Measurements from ENCODE around the gene GPR12.

DNA sequence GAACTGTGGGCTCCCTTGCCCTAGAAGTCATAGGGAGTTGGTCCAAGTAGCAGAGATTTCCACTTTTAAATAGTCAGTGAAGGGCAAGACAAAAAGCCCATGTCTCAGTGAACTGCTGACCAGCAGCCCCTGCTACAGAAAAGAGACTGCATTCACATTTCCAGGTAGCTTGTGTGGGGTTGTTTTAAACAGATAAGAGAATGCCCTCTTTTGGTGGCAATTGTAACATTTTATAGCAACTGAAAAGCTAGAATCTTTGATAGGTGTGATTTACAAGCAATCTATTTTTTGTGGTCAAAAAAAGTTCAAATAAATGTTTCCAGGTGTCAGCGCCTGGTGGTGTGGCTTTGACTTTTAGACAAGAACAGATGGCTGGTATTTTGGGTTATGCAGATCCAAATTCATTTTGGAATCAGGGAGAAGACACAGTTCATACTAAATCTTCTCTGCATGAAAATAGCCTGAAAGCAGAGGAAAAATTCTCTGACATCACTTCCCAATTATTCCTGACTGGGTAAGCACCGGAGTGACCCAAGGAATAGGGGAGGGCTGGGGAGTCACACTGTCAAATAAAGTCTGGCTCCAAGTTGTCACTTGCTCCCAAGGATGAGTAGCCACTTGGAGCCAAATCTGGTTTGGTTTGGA, 26.2 kb upstream of the GPR12 start:
- TF ChIP-seq, protein P1, sequence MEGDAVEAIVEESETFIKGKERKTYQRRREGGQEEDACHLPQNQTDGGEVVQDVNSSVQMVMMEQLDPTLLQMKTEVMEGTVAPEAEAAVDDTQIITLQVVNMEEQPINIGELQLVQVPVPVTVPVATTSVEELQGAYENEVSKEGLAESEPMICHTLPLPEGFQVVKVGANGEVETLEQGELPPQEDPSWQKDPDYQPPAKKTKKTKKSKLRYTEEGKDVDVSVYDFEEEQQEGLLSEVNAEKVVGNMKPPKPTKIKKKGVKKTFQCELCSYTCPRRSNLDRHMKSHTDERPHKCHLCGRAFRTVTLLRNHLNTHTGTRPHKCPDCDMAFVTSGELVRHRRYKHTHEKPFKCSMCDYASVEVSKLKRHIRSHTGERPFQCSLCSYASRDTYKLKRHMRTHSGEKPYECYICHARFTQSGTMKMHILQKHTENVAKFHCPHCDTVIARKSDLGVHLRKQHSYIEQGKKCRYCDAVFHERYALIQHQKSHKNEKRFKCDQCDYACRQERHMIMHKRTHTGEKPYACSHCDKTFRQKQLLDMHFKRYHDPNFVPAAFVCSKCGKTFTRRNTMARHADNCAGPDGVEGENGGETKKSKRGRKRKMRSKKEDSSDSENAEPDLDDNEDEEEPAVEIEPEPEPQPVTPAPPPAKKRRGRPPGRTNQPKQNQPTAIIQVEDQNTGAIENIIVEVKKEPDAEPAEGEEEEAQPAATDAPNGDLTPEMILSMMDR (IDR thresholded peaks at IDR 0.05; ENCODE audit: low read depth, low read length, poor library complexity, severe bottlenecking): no peak
- TF ChIP-seq EZH2phosphoT487 (IDR thresholded peaks at IDR 0.05; ENCODE audit: borderline replicate concordance, low read length): no peak

All from DOHH2 (cell line).